Renal pelvis (tissue), 4 donors: ENCODE measurements around the gene PLEKHS1. TPM values are rescaled to one million over a fixed set of nuclear protein-coding genes. Genes with fewer than 3 reads are reported as not detected.
"Not testable (repeated sequence)": the region's sequence is repeated elsewhere in the genome, so short reads cannot be mapped to it uniquely, and the experiment has no call there.

ENCODE experiments used
- DNase-seq: peaks from one replicate; pipeline ENCODE4 v3.0.0-alpha.2; 2013
- polyA plus RNA-seq, 3 donors: library from polyadenylated mRNA; unstranded; fragments of 120-200 nt; gene quantifications; one replicate each; pipeline ENCODE4 v1.2.1, GENCODE V29; 2013; ENCODE audit not compliant: insufficient read length in 3 of 3

The PLEKHS1 gene
- polyA plus RNA-seq, 3 donors, result 0.09 to 0.30 (median 0.29) TPM

DNA sequence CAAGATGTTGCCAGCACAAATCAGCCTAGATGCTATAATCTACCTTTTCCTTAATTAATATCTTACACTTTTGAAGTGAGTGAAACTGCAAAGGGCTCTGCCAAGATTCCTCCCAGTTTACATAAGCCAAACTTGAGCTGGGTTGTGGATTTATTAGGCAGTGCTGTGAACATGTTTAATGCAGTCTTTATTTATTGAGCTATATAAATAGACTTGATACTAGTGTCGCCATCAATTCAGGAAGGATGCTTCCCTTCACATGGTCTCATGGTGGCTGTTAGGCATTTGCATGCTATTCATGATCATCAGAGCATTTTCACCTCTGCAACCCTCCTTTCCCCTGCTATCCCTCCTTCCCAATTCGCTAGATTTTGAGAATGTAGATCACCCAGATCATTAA, 40.2 kb downstream of the PLEKHS1 start:
- DNase-seq, result no peak

DNA sequence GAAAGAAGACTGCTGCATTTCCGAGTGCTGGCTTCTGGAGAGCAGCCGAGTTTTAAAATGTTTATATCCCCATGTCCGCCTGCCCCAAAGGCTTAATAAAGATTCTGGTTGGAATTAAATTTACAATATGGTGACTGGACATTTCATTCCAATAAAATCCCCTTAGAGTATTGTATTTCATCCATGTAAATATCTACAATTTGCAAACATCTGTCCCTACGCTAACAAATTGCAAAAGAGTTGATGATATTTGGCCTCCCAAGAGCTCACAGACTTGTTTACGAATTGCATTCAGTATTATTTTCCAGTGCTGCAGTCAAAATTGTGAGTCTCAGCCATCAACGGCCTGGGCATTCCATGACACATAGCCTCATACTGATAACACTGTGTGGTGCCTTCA, 50.1 kb downstream of the PLEKHS1 start:
- DNase-seq, result no peak

DNA sequence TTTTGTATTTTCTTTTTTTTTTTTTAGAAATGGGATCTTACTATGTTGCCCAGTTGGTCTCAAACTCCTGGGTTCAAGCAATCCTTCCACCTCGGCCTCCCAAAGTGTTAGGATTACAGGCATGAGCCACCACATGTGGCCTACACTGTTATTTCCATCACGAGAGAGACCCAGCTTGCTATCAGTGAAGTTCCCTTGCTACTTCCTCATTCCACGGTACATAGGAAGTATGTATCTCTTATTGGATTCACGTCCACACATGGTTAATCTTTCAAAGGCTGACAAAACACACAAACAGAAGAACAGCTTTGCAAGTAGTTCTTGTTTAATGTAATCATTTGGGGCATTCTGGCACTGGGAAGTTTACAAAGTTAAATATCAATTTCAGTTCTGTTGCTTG, 51.5 kb downstream of the PLEKHS1 start:
- DNase-seq, result no peak

DNA sequence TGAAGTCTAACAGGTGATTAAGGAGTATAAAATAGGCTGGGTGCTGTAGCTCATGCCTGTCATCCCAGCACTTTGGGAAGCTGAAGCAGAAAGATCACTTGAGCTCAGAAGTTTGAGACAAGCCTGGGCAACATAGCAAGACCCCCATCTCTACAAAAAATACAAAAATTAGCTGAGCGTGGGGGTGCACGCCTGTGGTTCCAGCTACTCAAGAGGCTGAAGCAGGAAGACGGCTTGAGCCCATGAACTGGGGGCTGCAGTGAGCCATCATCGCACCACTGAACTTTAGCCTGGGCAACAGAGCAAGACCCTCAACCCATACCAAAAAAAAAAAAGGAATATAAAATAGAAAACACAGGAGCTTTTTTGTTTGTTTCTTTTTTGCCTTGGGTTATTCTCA, 55.0 kb downstream of the PLEKHS1 start:
- DNase-seq, result no peak

DNA sequence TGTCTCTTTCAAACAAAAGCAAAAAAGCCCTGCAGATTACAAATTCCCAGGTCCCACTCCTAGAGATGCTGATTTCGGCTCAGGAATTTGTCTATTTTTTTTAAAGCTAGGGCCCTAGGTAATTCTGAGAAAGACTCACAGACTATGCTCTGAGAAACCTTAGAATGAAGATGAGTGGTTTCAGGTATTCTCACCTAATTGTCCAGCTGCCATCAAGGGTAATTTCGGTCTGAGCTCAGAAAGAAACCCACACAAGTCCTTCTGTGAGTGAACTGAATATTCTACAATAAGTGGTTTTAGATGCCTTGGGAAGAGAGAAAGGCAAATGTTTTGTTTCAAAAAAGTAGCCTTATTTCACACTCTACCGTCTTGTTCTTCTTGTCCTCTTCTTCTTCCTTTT, 56.7 kb downstream of the PLEKHS1 start:
- DNase-seq, result no peak

DNA sequence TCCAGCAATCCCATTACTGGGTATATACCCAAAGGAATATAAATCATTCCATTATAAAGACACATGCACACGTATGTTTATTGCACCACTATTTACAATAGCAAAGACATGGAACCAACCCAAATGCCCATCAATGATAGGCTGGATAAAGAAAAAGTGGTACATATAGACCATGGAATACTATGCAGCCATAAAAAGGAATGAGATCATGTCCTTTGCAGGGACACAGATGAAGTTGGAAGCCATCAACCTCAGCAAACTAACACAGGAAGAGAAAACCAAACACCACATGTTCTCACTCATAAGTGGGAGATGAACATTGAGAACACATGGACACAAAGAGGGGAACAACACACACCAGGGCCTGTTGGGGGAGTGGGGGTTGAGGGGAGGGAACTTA, 63.2 kb downstream of the PLEKHS1 start:
- not testable (repeated sequence) for DNase-seq

DNA sequence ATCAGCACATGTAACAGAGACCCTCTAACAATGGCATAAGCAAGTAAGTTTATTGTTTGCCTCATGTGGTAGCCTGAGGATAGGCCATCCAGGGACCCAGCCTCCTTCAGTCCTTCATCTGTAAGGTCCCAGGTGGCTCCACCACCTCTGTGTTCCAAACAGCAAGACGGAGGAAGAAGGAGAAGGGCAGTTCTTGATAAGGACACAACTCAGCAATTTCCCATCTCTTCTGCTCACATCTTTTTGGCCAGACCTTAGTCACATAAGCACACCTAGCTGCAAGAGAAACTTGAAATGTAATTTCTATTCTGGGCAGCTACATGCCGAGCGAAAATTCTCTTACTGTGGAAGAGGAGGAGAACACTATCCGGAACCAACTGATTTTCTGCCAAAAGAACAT, 68.5 kb downstream of the PLEKHS1 start:
- DNase-seq, result no peak

DNA sequence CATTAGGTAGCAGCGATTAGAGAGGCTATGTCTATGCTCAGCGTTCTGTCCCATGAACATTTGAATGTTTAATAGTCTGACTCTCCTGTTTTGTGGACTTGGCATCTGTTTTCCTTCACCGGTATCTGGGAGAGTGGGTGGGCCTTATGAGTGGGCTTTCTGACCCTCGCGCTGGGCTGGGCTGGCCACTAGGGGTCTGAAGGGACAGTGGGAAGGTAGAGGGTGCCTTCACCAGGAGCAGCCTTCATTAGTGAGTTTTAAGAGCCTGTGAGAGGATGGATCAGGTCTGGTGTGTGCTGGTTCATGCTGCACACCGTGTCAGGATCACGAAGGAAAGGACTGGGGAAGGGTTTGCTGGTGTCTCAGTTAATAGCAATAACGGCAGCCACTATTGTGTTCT, 69.0 kb downstream of the PLEKHS1 start:
- DNase-seq, result no peak

DNA sequence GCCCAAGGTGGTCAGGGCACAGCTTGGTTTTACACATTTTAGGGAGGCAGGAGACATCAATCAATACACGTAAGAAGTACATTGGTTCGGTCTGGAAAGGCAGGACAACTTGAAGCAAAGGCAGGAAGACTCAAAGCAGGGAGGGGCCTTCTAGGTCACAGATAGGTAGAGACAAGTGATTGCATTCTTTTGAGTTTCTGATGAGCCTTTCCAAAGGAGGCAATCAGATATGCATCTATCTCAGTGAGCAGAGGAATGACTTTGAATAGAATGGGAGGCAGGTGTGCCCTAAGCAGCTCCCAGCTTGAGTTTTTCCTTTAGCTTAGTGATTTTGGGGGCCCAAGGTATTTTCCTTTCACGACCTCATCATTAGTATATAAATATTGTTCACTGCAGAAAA, 69.8 kb downstream of the PLEKHS1 start:
- DNase-seq, result not testable (repeated sequence)

DNA sequence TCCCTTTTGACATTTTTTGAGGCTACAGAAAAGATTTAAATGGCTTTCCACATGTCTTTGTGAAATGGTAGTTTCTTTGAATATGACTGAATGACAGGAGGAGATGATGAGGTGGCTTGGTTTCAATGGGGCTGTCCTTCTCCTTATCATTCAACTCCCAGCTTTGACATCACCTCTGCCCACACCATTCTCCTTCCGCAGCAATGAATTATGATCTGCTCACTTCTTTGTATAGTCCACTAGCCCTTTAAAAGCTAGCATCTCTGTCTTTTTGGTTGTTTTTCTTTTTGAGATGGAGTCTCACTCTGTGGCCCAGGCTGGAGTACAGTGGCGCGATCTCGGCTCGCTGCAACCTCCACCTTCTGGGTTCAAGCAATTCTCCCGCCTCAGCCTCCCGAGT, 70.7 kb downstream of the PLEKHS1 start:
- DNase-seq, result no peak

DNA sequence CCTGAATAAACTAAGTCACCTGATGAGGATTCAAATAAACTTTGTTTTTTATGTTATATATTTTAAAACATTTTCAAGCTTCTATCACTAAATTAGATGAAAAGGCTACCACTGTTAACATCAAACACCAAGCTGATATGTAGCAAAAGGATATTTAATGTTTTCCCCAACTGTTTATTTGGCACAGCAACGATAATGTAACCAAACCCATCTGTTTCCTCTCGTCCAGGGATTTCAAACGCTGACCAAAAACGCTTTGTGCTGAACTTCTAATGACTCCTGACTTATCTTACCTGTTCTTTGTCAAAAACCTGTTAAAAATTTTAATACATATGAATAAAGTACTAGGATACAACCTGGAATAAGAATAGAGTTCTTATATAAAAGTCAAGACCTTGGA, 71.9 kb downstream of the PLEKHS1 start:
- no peak for DNase-seq

DNA sequence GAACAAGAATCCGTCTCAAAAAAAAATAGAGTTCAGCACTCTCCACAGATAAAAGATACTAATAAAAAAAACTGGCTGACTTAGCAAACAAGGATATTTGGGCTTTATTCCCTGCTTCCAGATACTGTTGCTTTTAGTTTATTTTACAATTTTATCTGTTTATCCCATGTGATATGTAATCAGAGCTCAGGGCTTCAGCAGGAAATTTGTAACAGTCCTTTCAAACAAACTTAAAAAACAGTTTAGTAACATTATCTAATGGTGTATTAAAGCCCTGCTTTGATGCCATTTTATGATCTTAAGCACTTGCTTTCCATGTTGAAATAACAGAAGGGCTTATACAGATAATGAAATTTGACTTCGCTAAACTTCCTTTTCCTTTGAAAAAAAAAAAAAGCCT, 74.3 kb downstream of the PLEKHS1 start:
- no peak for DNase-seq

DNA sequence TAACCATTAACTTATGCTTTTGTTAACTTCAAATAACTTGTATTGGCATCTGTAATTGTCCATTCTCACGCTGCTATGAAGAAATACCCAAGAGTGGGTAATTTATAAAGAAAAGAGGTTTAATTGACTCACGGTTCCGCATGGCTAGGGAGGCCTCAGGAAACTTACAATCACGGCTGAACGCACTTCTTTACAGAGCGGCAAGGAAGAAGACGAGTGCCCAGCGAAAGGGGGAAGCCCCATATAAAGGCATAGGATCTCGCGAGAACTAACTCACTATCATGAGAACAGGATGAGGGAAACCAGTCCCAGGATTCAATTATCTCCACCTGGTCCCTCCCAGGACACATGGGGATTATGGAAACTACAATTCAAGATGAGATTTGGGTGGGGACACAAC, 77.1 kb downstream of the PLEKHS1 start:
- not testable (repeated sequence) for DNase-seq

Other genes starting within 250 kb of the PLEKHS1 start
- under 1 TPM; 0.40 to 0.73 (median 0.52) TPM for gene HABP2, start 198.6 kb upstream of the PLEKHS1 start, polyA plus RNA-seq
- under 1 TPM; 0.03 to 0.04 (median 0.04) TPM for gene NRAP, start 87.6 kb upstream of the PLEKHS1 start, polyA plus RNA-seq
- 10 to 100 TPM; 23.9 to 26.7 (median 26.3) TPM for gene CASP7, start 71.8 kb upstream of the PLEKHS1 start, polyA plus RNA-seq
- 10 to 100 TPM; 14.1 to 15.3 (median 14.5) TPM for gene DCLRE1A, start 102.4 kb downstream of the PLEKHS1 start, polyA plus RNA-seq
- 10 to 100 TPM; 14.4 to 27.3 (median 24.7) TPM for gene NHLRC2, start 103.0 kb downstream of the PLEKHS1 start, polyA plus RNA-seq